HG03103 (cell line): Measurements from ENCODE around the gene FAM72C.
"Not testable (repeated sequence)": the region's sequence is repeated elsewhere in the genome, so short reads cannot be mapped to it uniquely, and the experiment has no call there.

Source experiments
- ATAC-seq: cut with Tn5 transposase; IDR thresholded peaks from one replicate; pipeline ENCODE4 v1.9.1; 2021; ENCODE audit warnings: low read depth; ENCODE audit not compliant: unreplicated experiment

Gene FAM72C

GRCh38 chr1:143918552-143918951 is 53.2 kb downstream of the FAM72C start:
- ATAC-seq: not testable (repeated sequence)

- ATAC-seq: not testable (repeated sequence)
Measured at GRCh38 chr1:143913705-143914104, 58.1 kb downstream of the FAM72C start.
